Measurements from ENCODE around the gene SPOUT1. TPM values are rescaled to one million over a fixed set of nuclear protein-coding genes. Genes with fewer than 3 reads are reported as not detected.
A peak's percentile ranks its signal among the peaks of the same experiment; 100 is the strongest.
"Not testable (repeated sequence)": the region's sequence is repeated elsewhere in the genome, so short reads cannot be mapped to it uniquely, and the experiment has no call there.

Gene SPOUT1
- total RNA-seq, 4 donors from 2014 or later: 33.5 to 48.7 (median 34.9) TPM

- Histone ChIP-seq H3K27me3 (no peaks in the 10 kb centered on the region), H3K4me1 (no peaks in the 10 kb centered on the region), H3K27ac (peak overlapping the region in 1 of 4 donors; percentile 23), H3K9me3 (no peaks in the 10 kb centered on the region), H3K36me3 (peaks cover 0 to 88% (median 0%) of the 10 kb centered on the region in 3 donors), H3K4me3 (no peak overlapping the region)
- TF ChIP-seq CTCF (IDR thresholded peaks at IDR 0.05): no peak
- DNase-seq: peak in 1 of 3 donors; percentile 67
These were observed 30.7 kb downstream of the SPOUT1 start for GRCh38 chr9:128798896-128799295.

GRCh38 chr9:128794961-128795360, 34.6 kb downstream of the SPOUT1 start:
- peaks cover 0 to 88% (median 0%) of the 10 kb centered on the region in 3 donors for H3K36me3 ChIP-seq
- not testable (repeated sequence) for H3K27ac ChIP-seq, H3K4me1 ChIP-seq, H3K9me3 ChIP-seq, DNase-seq, H3K4me3 ChIP-seq, H3K27me3 ChIP-seq

DNA sequence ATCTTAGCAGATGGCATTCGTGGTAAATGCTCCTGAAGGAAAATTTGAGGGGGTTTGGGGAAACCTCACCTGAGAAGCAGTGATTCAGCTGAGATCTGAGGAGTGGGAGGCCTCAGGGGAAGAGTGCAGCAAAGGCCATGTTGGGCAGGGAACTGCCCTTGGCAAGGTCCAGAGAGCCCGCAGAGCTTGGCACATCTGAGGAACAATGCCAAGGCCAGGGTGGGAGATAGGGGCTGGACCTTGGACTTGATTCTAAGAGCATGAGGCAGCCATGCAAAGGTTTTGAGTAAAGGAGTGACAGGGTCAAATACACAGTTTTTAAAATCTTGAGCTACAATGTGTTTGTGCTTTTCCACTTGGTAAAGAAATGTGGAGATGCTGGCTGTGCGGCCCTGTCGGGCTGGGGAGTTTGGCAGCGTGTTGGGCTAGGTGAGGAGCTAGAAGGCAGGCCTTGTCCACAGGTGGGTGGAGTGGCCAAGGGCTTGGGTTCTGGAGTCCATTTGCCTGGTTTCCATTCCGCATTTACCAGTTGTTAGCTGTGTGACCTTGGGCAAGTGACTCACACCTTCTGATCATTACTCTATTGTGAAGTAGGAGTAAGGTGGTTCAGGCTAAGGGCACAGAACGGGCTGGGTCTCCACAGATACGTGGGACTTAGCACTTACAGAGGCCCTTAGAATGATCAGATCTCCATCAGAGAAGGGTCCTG, 36.5 kb downstream of the SPOUT1 start:
- Histone ChIP-seq H3K27ac (no peak overlapping the region), H3K27me3 (no peaks in the 10 kb centered on the region), H3K9me3 (no peaks in the 10 kb centered on the region), H3K36me3 (peaks cover 0 to 77% (median 0%) of the 10 kb centered on the region in 3 donors), H3K4me1 (peaks cover 0 to 7% (median 2%) of the 10 kb centered on the region in 4 donors), H3K4me3 (no peak overlapping the region)
- no peak for DNase-seq
- no peak for TF ChIP-seq CTCF (IDR thresholded peaks at IDR 0.05)

- peaks cover 0 to 12% (median 5%) of the 10 kb centered on the region in 4 donors for H3K4me1 ChIP-seq
- TF ChIP-seq CTCF (IDR thresholded peaks at IDR 0.05): no peak
- no peak for TF ChIP-seq POLR2A (IDR thresholded peaks at IDR 0.05)
- peaks cover 0 to 67% (median 0%) of the 10 kb centered on the region in 3 donors for H3K36me3 ChIP-seq
- H3K9me3 ChIP-seq: no peaks in the 10 kb centered on the region
- no peak for DNase-seq
- H3K4me3 ChIP-seq: no peak overlapping the region
- no peak overlapping the region for H3K27ac ChIP-seq
- no peaks in the 10 kb centered on the region for H3K27me3 ChIP-seq
These were observed 37.5 kb downstream of the SPOUT1 start for GRCh38 chr9:128792134-128792533.

- TF ChIP-seq POLR2A (IDR thresholded peaks at IDR 0.05) (no peak), CTCF (IDR thresholded peaks at IDR 0.05) (no peak)
- H3K36me3 ChIP-seq: peaks cover 0 to 51% (median 0%) of the 10 kb centered on the region in 3 donors
- DNase-seq: no peak
- H3K4me1 ChIP-seq: peaks cover 0 to 17% (median 5%) of the 10 kb centered on the region in 4 donors
- no peaks in the 10 kb centered on the region for H3K27me3 ChIP-seq
- H3K4me3 ChIP-seq: no peak overlapping the region
- H3K27ac ChIP-seq: no peak overlapping the region
- H3K9me3 ChIP-seq: no peaks in the 10 kb centered on the region
These were observed 39.1 kb downstream of the SPOUT1 start for GRCh38 chr9:128790536-128790935.

GRCh38 chr9:128788445-128788844, 41.1 kb downstream of the SPOUT1 start:
- TF ChIP-seq POLR2A (IDR thresholded peaks at IDR 0.05) (no peak), CTCF (IDR thresholded peaks at IDR 0.05) (no peak)

More at GRCh38 chr9:128788445-128788844, 41.1 kb downstream of the SPOUT1 start:
- Histone ChIP-seq H3K9me3 (no peaks in the 10 kb centered on the region), H3K27me3 (no peaks in the 10 kb centered on the region), H3K4me3 (peak overlapping the region in 1 of 4 donors; percentile 97), H3K4me1 (peaks cover 0 to 17% (median 5%) of the 10 kb centered on the region in 4 donors), H3K27ac (no peak overlapping the region), H3K36me3 (peaks cover 0 to 40% (median 0%) of the 10 kb centered on the region in 3 donors)
- no peak for DNase-seq

Measured in Peyer's patch (tissue), 4 donors.